Subcutaneous adipose tissue (tissue), 4 donors: ENCODE results near the gene SLC5A4. TPM values are rescaled to one million over a fixed set of nuclear protein-coding genes. Genes with fewer than 3 reads are reported as not detected.

Experiments used
- CTCF ChIP-seq: fragments of 450-650 bp; IDR thresholded peaks from one replicate; pipeline ENCODE4 v1.5.1; 2016; ENCODE audit warnings: low read depth, mild to moderate bottlenecking, control low read depth, antibody characterized with exemption, moderate library complexity
- total RNA-seq, 4 donors: library from RNA; depleted of rRNA; stranded (reverse); fragments of >200 nt; gene quantifications; one replicate each; pipeline ENCODE4 v1.1.0, GENCODE V29; 2016

SLC5A4 gene
- total RNA-seq, 4 donors from 2014 or later, result 0.34 to 3.4 (median 0.98) TPM; not detected in 1

GRCh38 chr22:32208681-32209080 is 46.5 kb downstream of the SLC5A4 start:
- TF ChIP-seq CTCF, result no peak

GRCh38 chr22:32207971-32208480 is 47.1 kb downstream of the SLC5A4 start:
- no peak for TF ChIP-seq CTCF

- TF ChIP-seq CTCF, result no peak
These were observed 48.1 kb downstream of the SLC5A4 start for GRCh38 chr22:32206774-32207758.

- no peak for TF ChIP-seq CTCF
These were observed 49.0 kb downstream of the SLC5A4 start for GRCh38 chr22:32205974-32206773.

GRCh38 chr22:32204856-32205722 is 50.1 kb downstream of the SLC5A4 start, which contains the start of gene RFPL2:
Gene RFPL2, minus strand, starts transcription at chr22:32205073. Its CDS starts 2,622 bp downstream, at chr22:32202451.
- TF ChIP-seq CTCF, result no peak

GRCh38 chr22:32204040-32204855 is 50.9 kb downstream of the SLC5A4 start:
- TF ChIP-seq CTCF, result no peak
